HepG2 (cell line): ENCODE measurements around the gene NRG3.

Experiments
- MAFF ChIP-seq: IDR thresholded peaks from 2 replicates; pipeline ENCODE4 v1.6.1; 2011; ENCODE audit warnings: low read depth, low read length, improper control_type of control experiment
- SP140L ChIP-seq: sonication (generic); formaldehyde crosslinking; IDR thresholded peaks from 2 replicates; pipeline ENCODE4 v1.4.0; 2020; ENCODE audit warnings: missing genetic modification reagents, borderline replicate concordance
- TAF1 ChIP-seq: sonication (generic); formaldehyde crosslinking; IDR thresholded peaks from 2 replicates; pipeline ENCODE4 v1.4.0; 2020; ENCODE audit warnings: missing genetic modification reagents
- THAP7 ChIP-seq: sonication (generic); formaldehyde crosslinking; IDR thresholded peaks from 2 replicates; pipeline ENCODE4 v1.8.1; 2023; ENCODE audit warnings: mild to moderate bottlenecking, missing genetic modification reagents
- TP53 ChIP-seq: sonication (generic); formaldehyde crosslinking; conservative IDR thresholded peaks from 2 replicates; pipeline ENCODE4 v1.4.0; 2020; ENCODE audit warnings: missing genetic modification reagents

DNA sequence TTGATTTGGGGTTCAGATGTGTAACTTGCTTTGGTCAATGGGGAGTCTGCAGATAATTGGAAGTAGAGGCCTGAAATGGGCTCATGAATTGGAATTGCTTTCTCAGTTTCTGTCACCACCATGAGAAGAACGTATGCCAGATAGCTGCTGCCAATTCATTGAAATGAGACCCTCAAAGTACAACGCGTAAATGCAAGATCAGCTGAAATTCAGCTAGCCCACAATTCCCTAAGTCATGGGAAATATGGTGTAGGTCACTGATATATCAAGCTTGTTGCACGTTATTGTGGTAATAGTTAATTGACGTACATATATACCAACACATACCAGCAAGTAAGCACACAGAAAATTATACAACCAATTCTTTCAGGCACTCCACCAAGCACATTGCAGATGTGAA, 520.0 kb downstream of the NRG3 start:
- no peak for TF ChIP-seq TAF1 (CRISPR knock-in tag)
- no peak for TF ChIP-seq THAP7
- no peak for TF ChIP-seq SP140L (CRISPR knock-in tag)
- no peak for TF ChIP-seq TP53 (CRISPR knock-in tag)
- peak; percentile 84 for TF ChIP-seq MAFF
